Measurements from ENCODE around the gene IL19. TPM values are rescaled to one million over a fixed set of nuclear protein-coding genes. Genes with fewer than 3 reads are reported as not detected.
"Not testable (repeated sequence)": the region's sequence is repeated elsewhere in the genome, so short reads cannot be mapped to it uniquely, and the experiment has no call there.

IL19 gene
- polyA plus RNA-seq, 1 donor: not detected

GRCh38 chr1:206831650-206832049 is 61.1 kb downstream of the IL19 start:
- no peak for DNase-seq (ENCODE audit: low read depth)

- no peak for DNase-seq (ENCODE audit: low read depth)
These were observed 61.8 kb downstream of the IL19 start for GRCh38 chr1:206832352-206832880.

GRCh38 chr1:206833106-206833680 is 62.6 kb downstream of the IL19 start:
- DNase-seq (ENCODE audit: low read depth): no peak

- no peak for DNase-seq (ENCODE audit: low read depth)
These were observed 63.2 kb downstream of the IL19 start for GRCh38 chr1:206833801-206834200.

GRCh38 chr1:206834217-206834616 is 63.6 kb downstream of the IL19 start:
- DNase-seq (ENCODE audit: low read depth): no peak

- DNase-seq (ENCODE audit: low read depth): no peak
These were observed 64.1 kb downstream of the IL19 start for GRCh38 chr1:206834711-206835110.

- no peak for DNase-seq (ENCODE audit: low read depth)
These were observed 64.6 kb downstream of the IL19 start for GRCh38 chr1:206835186-206835585.

GRCh38 chr1:206836111-206836510 is 65.5 kb downstream of the IL19 start:
- DNase-seq (ENCODE audit: low read depth): no peak

GRCh38 chr1:206839006-206839560 is 68.5 kb downstream of the IL19 start:
- no peak for DNase-seq (ENCODE audit: low read depth)

GRCh38 chr1:206839857-206840256 is 69.3 kb downstream of the IL19 start:
- no peak for DNase-seq (ENCODE audit: low read depth)

- no peak for DNase-seq (ENCODE audit: low read depth)
These were observed 71.2 kb downstream of the IL19 start for GRCh38 chr1:206841609-206842323.

- no peak for DNase-seq (ENCODE audit: low read depth)
These were observed 72.3 kb downstream of the IL19 start for GRCh38 chr1:206842854-206843253.

GRCh38 chr1:206843626-206844025 is 73.1 kb downstream of the IL19 start:
- DNase-seq (ENCODE audit: low read depth): no peak

GRCh38 chr1:206846487-206846886 is 75.9 kb downstream of the IL19 start:
- DNase-seq (ENCODE audit: low read depth): no peak

- no peak for DNase-seq (ENCODE audit: low read depth)
These were observed 76.8 kb downstream of the IL19 start for GRCh38 chr1:206847337-206847834.

GRCh38 chr1:206847946-206848345 is 77.4 kb downstream of the IL19 start:
- no peak for DNase-seq (ENCODE audit: low read depth)

GRCh38 chr1:206850401-206850800 is 79.8 kb downstream of the IL19 start:
- no peak for DNase-seq (ENCODE audit: low read depth)

- no peak for DNase-seq (ENCODE audit: low read depth)
These were observed 80.9 kb downstream of the IL19 start for GRCh38 chr1:206851341-206852010.

GRCh38 chr1:206852662-206853061 is 82.1 kb downstream of the IL19 start:
- not testable (repeated sequence) for DNase-seq (ENCODE audit: low read depth)

- DNase-seq (ENCODE audit: low read depth): not testable (repeated sequence)
These were observed 83.1 kb downstream of the IL19 start for GRCh38 chr1:206853696-206854095.

- DNase-seq (ENCODE audit: low read depth): no peak
These were observed 84.0 kb downstream of the IL19 start for GRCh38 chr1:206854401-206855129.

GRCh38 chr1:206855859-206856258 is 85.3 kb downstream of the IL19 start:
- no peak for DNase-seq (ENCODE audit: low read depth)

Measured in forelimb muscle (tissue), 1 donor.